Mesenchymal stem cell (in vitro differentiated cells and primary cell): Measurements from ENCODE around the gene ACOT7.

Experiments
- DNase-seq: peaks from one replicate; pipeline ENCODE4 v3.0.0-alpha.2; 2013
- H2AFZ ChIP-seq: one replicate; pipeline ENCODE4 v1.6.1; 2013; ENCODE audit warnings: low read depth, mild to moderate bottlenecking, control low read depth, inconsistent platforms, low read length, moderate library complexity
- H2AK5ac ChIP-seq: 2 replicates; pipeline ENCODE4 v1.6.1; 2013; ENCODE audit warnings: low read length, moderate library complexity, mild to moderate bottlenecking, inconsistent platforms; ENCODE audit not compliant: severe bottlenecking
- H2BK120ac ChIP-seq: one replicate; pipeline ENCODE4 v1.6.1; 2013; ENCODE audit warnings: low read depth, mild to moderate bottlenecking, inconsistent platforms, low read length, moderate library complexity
- H2BK12ac ChIP-seq, 2 experiments: one replicate each; pipeline ENCODE4 v1.6.1; 2013; ENCODE audit warnings: inconsistent platforms in 2 of 2, low read length in 2 of 2, mild to moderate bottlenecking in 2 of 2, moderate library complexity in 2 of 2, control low read depth in 1 of 2
- H2BK15ac ChIP-seq: one replicate; pipeline ENCODE4 v1.6.1; 2013; ENCODE audit warnings: mild to moderate bottlenecking, low read depth, inconsistent platforms; ENCODE audit not compliant: poor library complexity, severe bottlenecking
- H2BK5ac ChIP-seq: 2 replicates; pipeline ENCODE4 v1.6.1; 2013; ENCODE audit warnings: low read depth, mild to moderate bottlenecking, low read length, control low read depth, inconsistent platforms; ENCODE audit not compliant: poor library complexity, severe bottlenecking
- H3K14ac ChIP-seq, 2 experiments: one replicate each; pipeline ENCODE4 v1.6.1; 2013; ENCODE audit warnings: inconsistent platforms in 2 of 2, low read length in 2 of 2, control low read depth in 1 of 2, mild to moderate bottlenecking in 1 of 2, moderate library complexity in 1 of 2
- H3K18ac ChIP-seq, 2 experiments: one replicate each; pipeline ENCODE4 v1.6.1; 2013; ENCODE audit warnings: inconsistent platforms in 2 of 2, low read length in 2 of 2, control low read depth in 1 of 2, low read depth in 1 of 2, mild to moderate bottlenecking in 1 of 2
- H3K23ac ChIP-seq, 2 experiments: one replicate each; pipeline ENCODE4 v1.6.1; 2013; ENCODE audit warnings: inconsistent platforms in 2 of 2, low read length in 2 of 2, mild to moderate bottlenecking in 2 of 2, moderate library complexity in 2 of 2, control low read depth in 1 of 2
- H3K27ac ChIP-seq: 2 replicates; pipeline ENCODE4 v1.5.1; 2013; ENCODE audit warnings: mild to moderate bottlenecking, moderate library complexity, low read length, control low read depth, inconsistent platforms; ENCODE audit not compliant: poor library complexity, severe bottlenecking
- H3K27me3 ChIP-seq, 2 experiments: 2 replicates each; pipeline versions ENCODE4 v1.6.1 to v1.7.0; 2013; ENCODE audit warnings: low read length in 2 of 2, mild to moderate bottlenecking in 2 of 2, moderate library complexity in 2 of 2, control low read depth in 1 of 2, inconsistent platforms in 1 of 2; ENCODE audit not compliant: control insufficient read depth in 1 of 2, insufficient read depth in 1 of 2
- H3K36me3 ChIP-seq, 2 experiments: 2 replicates each; pipeline versions ENCODE4 v1.6.1 to v1.7.0; 2013; ENCODE audit warnings: low read length in 2 of 2, control low read depth in 1 of 2, inconsistent platforms in 1 of 2, low read depth in 1 of 2, mild to moderate bottlenecking in 1 of 2; ENCODE audit not compliant: insufficient read depth in 2 of 2, control insufficient read depth in 1 of 2
- H3K4ac ChIP-seq, 2 experiments: one replicate each; pipeline ENCODE4 v1.6.1; 2013; ENCODE audit warnings: inconsistent platforms in 2 of 2, low read length in 2 of 2, mild to moderate bottlenecking in 2 of 2, moderate library complexity in 2 of 2, control low read depth in 1 of 2, low read depth in 1 of 2
- H3K4me1 ChIP-seq: 2 replicates; pipeline ENCODE4 v1.6.1; 2013; ENCODE audit warnings: low read depth, low read length, control low read depth; ENCODE audit not compliant: control insufficient read depth, insufficient read depth
- H3K4me2 ChIP-seq: 2 replicates; pipeline ENCODE4 v1.6.1; 2013; ENCODE audit warnings: low read length, mild to moderate bottlenecking, inconsistent platforms; ENCODE audit not compliant: poor library complexity, severe bottlenecking
- H3K4me3 ChIP-seq, 2 experiments: 2 replicates each; pipeline versions ENCODE4 v1.5.1 to v1.7.0; 2013; ENCODE audit warnings: low read length in 2 of 2, mild to moderate bottlenecking in 2 of 2, control low read depth in 1 of 2, low read depth in 1 of 2; ENCODE audit not compliant: insufficient read depth in 1 of 2
- H3K79me1 ChIP-seq: replicated peaks from 2 replicates; pipeline ENCODE4 v1.6.1; 2013; ENCODE audit warnings: mild to moderate bottlenecking, control low read depth, low read length, inconsistent platforms; ENCODE audit not compliant: poor library complexity, severe bottlenecking
- H3K9ac ChIP-seq: 2 replicates; pipeline ENCODE4 v1.7.0; 2013; ENCODE audit warnings: mild to moderate bottlenecking, low read length, moderate library complexity
- H3K9me3 ChIP-seq: 2 replicates; pipeline ENCODE4 v1.7.0; 2013; ENCODE audit warnings: mild to moderate bottlenecking, low read length; ENCODE audit not compliant: control insufficient read depth
- H4K8ac ChIP-seq: one replicate; pipeline ENCODE4 v1.6.1; 2013; ENCODE audit warnings: inconsistent platforms, mild to moderate bottlenecking, low read length, moderate library complexity
- H4K91ac ChIP-seq: one replicate; pipeline ENCODE4 v1.6.1; 2013; ENCODE audit warnings: mild to moderate bottlenecking, low read length, inconsistent platforms
- WGBS: methylation state at CpG from one replicate; pipeline ENCODE4 v1.1.7; 2013; ENCODE audit warnings: mixed read lengths; 5-methylcytosine and 5-hydroxymethylcytosine counted together

ACOT7 gene

DNA sequence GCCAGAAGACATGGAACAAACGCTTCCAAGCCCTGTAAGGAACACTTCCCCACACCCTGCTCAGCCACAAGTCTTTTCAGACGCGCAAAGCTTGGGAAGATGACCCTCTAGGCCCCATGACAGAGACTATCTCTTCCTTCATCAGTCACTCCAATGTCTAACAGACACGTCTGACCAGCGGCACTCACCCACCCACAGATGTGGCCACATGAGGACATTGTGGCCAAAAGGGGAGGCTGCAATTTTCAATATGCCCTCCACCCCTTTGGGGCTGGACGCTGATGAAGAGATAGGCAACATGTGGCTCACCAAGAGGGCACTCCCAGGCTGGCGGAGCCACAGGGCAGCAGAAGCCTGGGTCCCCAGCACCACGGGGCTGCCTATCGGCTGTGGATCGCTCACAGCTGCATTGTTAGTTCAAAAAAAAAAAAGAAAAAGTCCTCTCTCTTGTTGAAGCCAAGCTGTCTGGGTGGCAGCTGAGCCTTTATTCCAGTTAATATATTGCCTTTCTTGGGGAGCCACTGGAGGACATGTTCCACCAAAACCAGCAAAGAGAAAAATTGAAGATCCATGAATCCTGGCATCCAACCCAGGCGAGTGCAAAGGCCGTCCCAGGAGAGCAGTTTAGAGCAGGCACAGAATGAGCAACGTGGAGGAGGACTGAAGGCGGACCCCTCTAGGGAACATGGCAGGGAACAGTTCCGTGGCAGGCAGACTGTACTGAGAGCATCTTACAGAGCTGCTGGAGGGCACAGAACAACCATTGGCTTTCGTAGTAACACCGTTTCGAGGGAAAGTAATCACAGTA, 80.0 kb downstream of the ACOT7 start:
- Histone ChIP-seq H3K79me1 (peaks cover 8% of the 10 kb centered on the region), H2AK5ac (no peak overlapping the region)
- 92% methylated on average over 18 of the region's 18 CpGs for WGBS

DNA sequence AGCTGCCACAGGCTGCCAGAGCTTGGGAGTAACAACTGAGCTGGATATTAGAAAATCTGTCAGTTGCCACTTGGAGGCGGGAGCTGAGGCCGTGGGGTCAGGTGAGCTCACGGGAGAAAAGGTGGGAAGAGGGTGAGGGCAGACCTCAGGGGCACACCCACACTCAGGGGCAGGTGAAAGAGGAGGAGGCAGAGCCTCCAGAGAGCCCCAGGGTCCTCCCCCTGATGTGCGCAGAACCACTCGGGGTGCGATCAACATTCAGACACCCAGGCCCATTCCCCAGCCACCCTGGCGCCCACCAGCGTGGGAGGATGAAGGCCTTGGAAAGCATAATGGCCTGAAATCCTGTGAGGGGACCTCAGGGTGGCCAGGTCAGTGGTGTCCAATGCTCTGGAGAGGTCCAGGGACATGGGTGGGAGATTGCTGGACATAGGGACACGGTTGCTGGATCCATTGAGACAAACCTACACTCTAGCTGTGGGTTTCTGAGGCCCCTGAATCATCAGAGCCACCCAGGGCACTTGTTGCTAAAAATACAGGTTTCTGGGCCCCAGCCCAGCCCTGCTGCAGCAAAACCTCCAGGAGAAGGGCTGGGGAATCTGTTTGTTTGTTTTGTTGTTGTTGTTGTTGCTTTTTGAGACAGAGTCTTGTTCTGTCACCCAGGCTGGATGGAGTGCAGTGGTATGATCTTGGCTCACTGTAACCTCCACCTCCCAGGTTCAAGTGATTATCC, 83.3 kb downstream of the ACOT7 start:
- Histone ChIP-seq H3K36me3 (peaks cover 0 to 44% of the 10 kb centered on the region in 2 experiments), H3K9me3 (no peaks in the 10 kb centered on the region), H4K91ac (no peak overlapping the region), H3K9ac (no peak overlapping the region), H3K4ac (no peak overlapping the region), H3K18ac (no peak overlapping the region), H3K27ac (no peak overlapping the region), H3K4me3 (no peak overlapping the region), H3K14ac (no peak overlapping the region), H3K4me2 (no peak overlapping the region), H2AFZ (no peak overlapping the region), H2BK12ac (no peak overlapping the region), H3K79me1 (peaks cover 8% of the 10 kb centered on the region), H2BK15ac (no peak overlapping the region), H3K4me1 (peaks cover 2% of the 10 kb centered on the region), H2BK5ac (no peak overlapping the region), H3K23ac (no peak overlapping the region), H4K8ac (no peak overlapping the region), H3K27me3 (no peaks in the 10 kb centered on the region), H2BK120ac (no peak overlapping the region), H2AK5ac (no peak overlapping the region)
- 94% methylated on average over 8 of the region's 9 CpGs for WGBS
- no peak for DNase-seq

More for the DNA sequence above, 80.0 kb downstream of the ACOT7 start:
- DNase-seq: no peak
- no peak overlapping the region for H3K9ac ChIP-seq
- no peak overlapping the region for H3K23ac ChIP-seq
- H3K36me3 ChIP-seq: peaks cover 6 to 45% of the 10 kb centered on the region in 2 experiments
- no peaks in the 10 kb centered on the region for H3K9me3 ChIP-seq
- no peak overlapping the region for H2AFZ ChIP-seq
- peaks cover 7% of the 10 kb centered on the region for H3K4me1 ChIP-seq
- H2BK5ac ChIP-seq: no peak overlapping the region
- no peak overlapping the region for H4K91ac ChIP-seq
- H3K14ac ChIP-seq: no peak overlapping the region
- H3K4me2 ChIP-seq: no peak overlapping the region
- H4K8ac ChIP-seq: no peak overlapping the region
- H2BK15ac ChIP-seq: no peak overlapping the region
- no peak overlapping the region for H2BK120ac ChIP-seq
- H3K27me3 ChIP-seq: no peaks in the 10 kb centered on the region
- H3K18ac ChIP-seq: no peak overlapping the region
- H3K4ac ChIP-seq: no peak overlapping the region
- H3K4me3 ChIP-seq: no peak overlapping the region
- no peak overlapping the region for H3K27ac ChIP-seq
- no peak overlapping the region for H2BK12ac ChIP-seq

- Histone ChIP-seq H2BK5ac (no peak overlapping the region), H2AFZ (no peak overlapping the region)
- 94% methylated on average over 7 of the region's 7 CpGs for WGBS
These were observed 84.0 kb downstream of the ACOT7 start for GRCh38 chr1:6309564-6309963.

GRCh38 chr1:6308449-6308848, 85.1 kb downstream of the ACOT7 start:
- 98% methylated on average over 13 of the region's 13 CpGs for WGBS

More at GRCh38 chr1:6309564-6309963, 84.0 kb downstream of the ACOT7 start:
- Histone ChIP-seq H2AK5ac (no peak overlapping the region), H3K36me3 (peaks cover 0 to 39% of the 10 kb centered on the region in 2 experiments), H3K9me3 (no peaks in the 10 kb centered on the region), H3K9ac (no peak overlapping the region), H4K91ac (no peak overlapping the region), H3K4me1 (peaks cover 2% of the 10 kb centered on the region), H3K18ac (no peak overlapping the region), H3K27me3 (no peaks in the 10 kb centered on the region), H3K4ac (no peak overlapping the region), H3K4me2 (no peak overlapping the region), H3K79me1 (peaks cover 6% of the 10 kb centered on the region), H3K27ac (no peak overlapping the region), H3K23ac (no peak overlapping the region), H2BK120ac (no peak overlapping the region), H4K8ac (no peak overlapping the region), H2BK12ac (no peak overlapping the region), H2BK15ac (no peak overlapping the region), H3K14ac (no peak overlapping the region), H3K4me3 (no peak overlapping the region)
- DNase-seq: no peak

More at GRCh38 chr1:6308449-6308848, 85.1 kb downstream of the ACOT7 start:
- Histone ChIP-seq H3K18ac (no peak overlapping the region), H2BK5ac (no peak overlapping the region), H2BK12ac (no peak overlapping the region), H2AFZ (no peak overlapping the region), H3K4me2 (no peak overlapping the region), H4K8ac (no peak overlapping the region), H3K27me3 (no peaks in the 10 kb centered on the region), H3K27ac (no peak overlapping the region), H3K4me3 (no peak overlapping the region), H2AK5ac (no peak overlapping the region), H4K91ac (no peak overlapping the region), H3K23ac (no peak overlapping the region), H3K9ac (no peak overlapping the region), H3K9me3 (no peaks in the 10 kb centered on the region), H2BK15ac (no peak overlapping the region), H3K4me1 (peaks cover 2% of the 10 kb centered on the region), H3K4ac (no peak overlapping the region), H3K14ac (no peak overlapping the region), H3K79me1 (peaks cover 2% of the 10 kb centered on the region), H2BK120ac (no peak overlapping the region), H3K36me3 (peaks cover 0 to 30% of the 10 kb centered on the region in 2 experiments)
- DNase-seq: no peak
